SK-N-SH treated with all-trans-retinoic acid at 6 μM for 48 hours (cell line): Measurements from ENCODE around the gene RTN4R.

ENCODE experiments used
- ATAC-seq: fragments of 200-7000 bp; cut with Tn5 transposase; 3 replicates; pipeline ENCODE4 v1.9.1; 2020; ENCODE audit warnings: mild to moderate bottlenecking, moderate library complexity
- ARNTL ChIP-seq: fragments of 450-650 bp; formaldehyde crosslinking; IDR thresholded peaks from 2 replicates; pipeline ENCODE4 v1.5.0; 2020; ENCODE audit warnings: low read depth, mild to moderate bottlenecking, moderate library complexity, borderline replicate concordance
- BACH2 ChIP-seq: fragments of 250-450 bp; sonication (Bioruptor Pico); IDR thresholded peaks from 2 replicates; pipeline ENCODE4 v1.9.0; 2021; ENCODE audit warnings: mild to moderate bottlenecking, borderline replicate concordance
- CREB5 ChIP-seq: fragments of 250-450 bp; sonication (Bioruptor Pico); IDR thresholded peaks from 2 replicates; pipeline ENCODE4 v1.5.1; 2020; ENCODE audit warnings: low read depth, mild to moderate bottlenecking, moderate library complexity
- CSDC2 ChIP-seq: fragments of 250-450 bp; sonication (Bioruptor Pico); IDR thresholded peaks from 2 replicates; pipeline ENCODE4 v1.5.0; 2020; ENCODE audit warnings: mild to moderate bottlenecking, moderate library complexity
- CSRNP3 ChIP-seq: fragments of 250-450 bp; sonication (Bioruptor Pico); IDR thresholded peaks from 2 replicates; pipeline ENCODE4 v1.5.1; 2021; ENCODE audit warnings: mild to moderate bottlenecking, moderate library complexity
- ESRRG ChIP-seq: fragments of 250-450 bp; sonication (Bioruptor Pico); IDR thresholded peaks from 2 replicates; pipeline ENCODE4 v1.6.1; 2021; ENCODE audit warnings: mild to moderate bottlenecking
- GLIS3 ChIP-seq: fragments of 250-450 bp; sonication (Bioruptor Pico); IDR thresholded peaks from 2 replicates; pipeline ENCODE4 v1.5.0; 2020; ENCODE audit warnings: mild to moderate bottlenecking, moderate library complexity
- ISL1 ChIP-seq: fragments of 250-450 bp; sonication (Bioruptor Pico); IDR thresholded peaks from 2 replicates; pipeline ENCODE4 v2.1.2; 2022; ENCODE audit warnings: mild to moderate bottlenecking, moderate library complexity
- PATZ1 ChIP-seq: fragments of 250-450 bp; sonication (Bioruptor Pico); IDR thresholded peaks from 2 replicates; pipeline ENCODE4 v1.8.0; 2020; ENCODE audit warnings: mild to moderate bottlenecking, moderate library complexity, borderline replicate concordance
- PPARA ChIP-seq: fragments of 250-450 bp; sonication (Bioruptor Pico); IDR thresholded peaks from 2 replicates; pipeline ENCODE4 v1.5.0; 2020; ENCODE audit warnings: mild to moderate bottlenecking, borderline replicate concordance
- SNAI2 ChIP-seq: fragments of 250-450 bp; sonication (Bioruptor Pico); IDR thresholded peaks from 2 replicates; pipeline ENCODE4 v1.5.0; 2020; ENCODE audit warnings: mild to moderate bottlenecking, moderate library complexity
- TCF4 ChIP-seq: fragments of 250-450 bp; sonication (Bioruptor Pico); IDR thresholded peaks from 2 replicates; pipeline ENCODE4 v1.8.0; 2021; ENCODE audit warnings: mild to moderate bottlenecking, moderate library complexity, borderline replicate concordance
- TOX ChIP-seq: fragments of 250-450 bp; sonication (Bioruptor Pico); IDR thresholded peaks from 2 replicates; pipeline ENCODE4 v1.8.0; 2021; ENCODE audit warnings: mild to moderate bottlenecking, moderate library complexity, borderline replicate concordance
- ZC3H10 ChIP-seq: fragments of 250-450 bp; sonication (Bioruptor Pico); IDR thresholded peaks from 2 replicates; pipeline ENCODE4 v1.5.1; 2021; ENCODE audit warnings: mild to moderate bottlenecking, moderate library complexity
- ZFP30 ChIP-seq: fragments of 450-650 bp; formaldehyde crosslinking; IDR thresholded peaks from 2 replicates; pipeline ENCODE4 v1.5.0; 2022; ENCODE audit warnings: mild to moderate bottlenecking, moderate library complexity
- ZNF565 ChIP-seq: fragments of 450-650 bp; formaldehyde crosslinking; conservative IDR thresholded peaks from 2 replicates; pipeline ENCODE4 v1.5.0; 2020; ENCODE audit warnings: low read depth, mild to moderate bottlenecking, moderate library complexity
- ZNF70 ChIP-seq: fragments of 450-650 bp; formaldehyde crosslinking; IDR thresholded peaks from 2 replicates; pipeline ENCODE4 v1.5.0; 2020; ENCODE audit warnings: mild to moderate bottlenecking, moderate library complexity
- ZNF8 ChIP-seq: fragments of 450-650 bp; formaldehyde crosslinking; IDR thresholded peaks from 2 replicates; pipeline ENCODE4 v1.5.0; 2020; ENCODE audit warnings: mild to moderate bottlenecking, moderate library complexity
- TF ChIP-seq, protein P1 (sequence below): fragments of 250-450 bp; sonication (Bioruptor Pico); IDR thresholded peaks from 2 replicates; pipeline ENCODE4 v1.8.0; 2021; ENCODE audit warnings: low read depth, mild to moderate bottlenecking, moderate library complexity, borderline replicate concordance
- TF ChIP-seq, protein P2 (sequence below): fragments of 250-450 bp; sonication (Bioruptor Pico); IDR thresholded peaks from 2 replicates; pipeline ENCODE4 v1.5.0; 2020; ENCODE audit warnings: mild to moderate bottlenecking, moderate library complexity

The RTN4R gene

DNA sequence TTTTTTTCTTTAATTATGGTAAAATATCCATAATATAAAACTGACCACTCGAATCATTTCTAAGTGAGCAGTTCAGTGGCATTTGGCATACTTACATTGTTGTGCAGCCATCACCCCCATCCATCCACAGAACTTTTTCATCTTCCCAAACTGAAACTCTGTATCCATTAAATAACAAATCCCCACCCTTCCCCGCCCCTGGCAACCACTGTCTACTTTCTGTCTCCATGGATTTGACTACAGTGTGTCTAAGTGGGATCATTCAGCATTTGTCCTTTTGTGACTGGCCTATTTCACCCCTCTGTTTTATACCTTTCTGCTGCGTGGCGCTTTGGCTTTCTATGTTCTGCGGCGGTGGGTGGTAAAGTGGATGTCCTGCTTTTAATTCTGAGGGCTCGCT, 49.1 kb downstream of the RTN4R start:
- no peak for TF ChIP-seq BACH2 (CRISPR knock-in tag)
- no peak for TF ChIP-seq ZFP30 (CRISPR knock-in tag)
- no peak for TF ChIP-seq SNAI2 (CRISPR knock-in tag)
- no peak for TF ChIP-seq TCF4 (CRISPR knock-in tag)
- TF ChIP-seq ESRRG = no peak
- no peak for TF ChIP-seq ZC3H10 (CRISPR knock-in tag)
- TF ChIP-seq CSRNP3 (CRISPR knock-in tag) = no peak
- TF ChIP-seq ARNTL (CRISPR knock-in tag) = no peak
- no peak for TF ChIP-seq PATZ1 (CRISPR knock-in tag)
- TF ChIP-seq, protein P1, sequence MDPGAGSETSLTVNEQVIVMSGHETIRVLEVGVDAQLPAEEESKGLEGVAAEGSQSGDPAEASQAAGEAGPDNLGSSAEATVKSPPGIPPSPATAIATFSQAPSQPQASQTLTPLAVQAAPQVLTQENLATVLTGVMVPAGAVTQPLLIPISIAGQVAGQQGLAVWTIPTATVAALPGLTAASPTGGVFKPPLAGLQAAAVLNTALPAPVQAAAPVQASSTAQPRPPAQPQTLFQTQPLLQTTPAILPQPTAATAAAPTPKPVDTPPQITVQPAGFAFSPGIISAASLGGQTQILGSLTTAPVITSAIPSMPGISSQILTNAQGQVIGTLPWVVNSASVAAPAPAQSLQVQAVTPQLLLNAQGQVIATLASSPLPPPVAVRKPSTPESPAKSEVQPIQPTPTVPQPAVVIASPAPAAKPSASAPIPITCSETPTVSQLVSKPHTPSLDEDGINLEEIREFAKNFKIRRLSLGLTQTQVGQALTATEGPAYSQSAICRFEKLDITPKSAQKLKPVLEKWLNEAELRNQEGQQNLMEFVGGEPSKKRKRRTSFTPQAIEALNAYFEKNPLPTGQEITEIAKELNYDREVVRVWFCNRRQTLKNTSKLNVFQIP = no peak
- TF ChIP-seq, protein P2, sequence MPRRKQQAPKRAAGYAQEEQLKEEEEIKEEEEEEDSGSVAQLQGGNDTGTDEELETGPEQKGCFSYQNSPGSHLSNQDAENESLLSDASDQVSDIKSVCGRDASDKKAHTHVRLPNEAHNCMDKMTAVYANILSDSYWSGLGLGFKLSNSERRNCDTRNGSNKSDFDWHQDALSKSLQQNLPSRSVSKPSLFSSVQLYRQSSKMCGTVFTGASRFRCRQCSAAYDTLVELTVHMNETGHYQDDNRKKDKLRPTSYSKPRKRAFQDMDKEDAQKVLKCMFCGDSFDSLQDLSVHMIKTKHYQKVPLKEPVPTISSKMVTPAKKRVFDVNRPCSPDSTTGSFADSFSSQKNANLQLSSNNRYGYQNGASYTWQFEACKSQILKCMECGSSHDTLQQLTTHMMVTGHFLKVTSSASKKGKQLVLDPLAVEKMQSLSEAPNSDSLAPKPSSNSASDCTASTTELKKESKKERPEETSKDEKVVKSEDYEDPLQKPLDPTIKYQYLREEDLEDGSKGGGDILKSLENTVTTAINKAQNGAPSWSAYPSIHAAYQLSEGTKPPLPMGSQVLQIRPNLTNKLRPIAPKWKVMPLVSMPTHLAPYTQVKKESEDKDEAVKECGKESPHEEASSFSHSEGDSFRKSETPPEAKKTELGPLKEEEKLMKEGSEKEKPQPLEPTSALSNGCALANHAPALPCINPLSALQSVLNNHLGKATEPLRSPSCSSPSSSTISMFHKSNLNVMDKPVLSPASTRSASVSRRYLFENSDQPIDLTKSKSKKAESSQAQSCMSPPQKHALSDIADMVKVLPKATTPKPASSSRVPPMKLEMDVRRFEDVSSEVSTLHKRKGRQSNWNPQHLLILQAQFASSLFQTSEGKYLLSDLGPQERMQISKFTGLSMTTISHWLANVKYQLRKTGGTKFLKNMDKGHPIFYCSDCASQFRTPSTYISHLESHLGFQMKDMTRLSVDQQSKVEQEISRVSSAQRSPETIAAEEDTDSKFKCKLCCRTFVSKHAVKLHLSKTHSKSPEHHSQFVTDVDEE (CRISPR knock-in tag) = no peak
- no peak for TF ChIP-seq ZNF565 (CRISPR knock-in tag)
- TF ChIP-seq ZNF8 (CRISPR knock-in tag) = no peak
- TF ChIP-seq PPARA = no peak
- no peak for ATAC-seq

DNA sequence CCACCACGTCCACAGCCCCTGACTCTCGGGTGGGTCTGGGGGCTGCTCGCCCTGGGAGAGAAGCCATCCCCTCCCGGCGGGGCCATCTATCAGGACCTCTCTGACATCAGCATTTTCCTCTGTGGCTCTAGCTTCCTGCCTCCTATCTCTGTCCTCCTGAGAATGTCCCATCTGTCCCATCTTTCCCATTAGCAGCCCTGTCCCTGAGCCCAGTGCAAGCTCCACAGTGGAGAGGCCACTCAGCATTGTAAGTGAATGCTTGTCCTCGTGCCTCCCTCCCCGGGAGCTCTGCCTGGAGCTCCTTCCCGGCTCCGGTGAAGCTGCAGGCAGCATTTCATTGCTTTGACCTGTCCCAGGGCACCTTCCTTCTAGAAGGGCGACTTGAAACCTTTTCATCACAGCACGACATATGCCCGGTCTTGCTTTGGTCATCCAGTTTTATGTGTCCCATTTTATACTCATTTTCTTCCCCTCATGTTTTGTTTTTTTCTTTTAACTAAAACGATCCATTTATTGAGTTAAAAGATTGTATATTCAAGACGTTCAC, 49.7 kb downstream of the RTN4R start:
- no peak for TF ChIP-seq TCF4 (CRISPR knock-in tag)
- TF ChIP-seq PATZ1 (CRISPR knock-in tag) = no peak
- TF ChIP-seq ESRRG = no peak
- TF ChIP-seq TOX (CRISPR knock-in tag) = no peak
- no peak for TF ChIP-seq ZNF70
- TF ChIP-seq BACH2 (CRISPR knock-in tag) = no peak
- no peak for TF ChIP-seq ISL1 (CRISPR knock-in tag)
- TF ChIP-seq, protein P2 (CRISPR knock-in tag) = no peak
- no peak for TF ChIP-seq ZNF565 (CRISPR knock-in tag)
- no peak for TF ChIP-seq CSDC2 (CRISPR knock-in tag)
- no peak for TF ChIP-seq ZC3H10 (CRISPR knock-in tag)
- no peak for TF ChIP-seq GLIS3 (CRISPR knock-in tag)
- no peak for TF ChIP-seq CREB5 (CRISPR knock-in tag)
- no peak for TF ChIP-seq ZFP30 (CRISPR knock-in tag)
- TF ChIP-seq, all 23 proteins: peak for 0
- no peak for ATAC-seq
